SK-N-SH (cell line): ENCODE results near the gene SLC13A4.

Experiments used
- CHD2 ChIP-seq: fragments of 150-350 bp; IDR thresholded peaks from 2 replicates; pipeline ENCODE4 v1.6.1; 2018; ENCODE audit warnings: low read length; ENCODE audit not compliant: partially characterized antibody
- CTCF ChIP-seq: fragments of 200-600 bp; sonication (generic); IDR thresholded peaks from 2 replicates; pipeline ENCODE4 v1.6.1; 2017; ENCODE audit warnings: antibody characterized with exemption, mild to moderate bottlenecking, moderate library complexity
- GABPA ChIP-seq: IDR thresholded peaks from 2 replicates; pipeline ENCODE4 v1.4.0; 2012; ENCODE audit warnings: low read depth, mild to moderate bottlenecking
- MAX ChIP-seq: IDR thresholded peaks from 2 replicates; pipeline ENCODE4 v1.4.0; 2012; ENCODE audit warnings: low read depth
- MEF2A ChIP-seq: IDR thresholded peaks from 2 replicates; pipeline ENCODE4 v1.4.0; 2012; ENCODE audit warnings: low read depth, borderline replicate concordance
- NFIC ChIP-seq: IDR thresholded peaks from 2 replicates; pipeline ENCODE4 v1.4.0; 2012; ENCODE audit warnings: borderline replicate concordance
- POLR2AphosphoS5 ChIP-seq: IDR thresholded peaks from 2 replicates; pipeline ENCODE4 v1.6.1; 2012; ENCODE audit warnings: low read depth, low read length
- RFX5 ChIP-seq: IDR thresholded peaks from 2 replicates; pipeline ENCODE4 v1.6.1; 2012; ENCODE audit warnings: mild to moderate bottlenecking, improper control_type of control experiment, low read length
- SMC3 ChIP-seq: IDR thresholded peaks from 2 replicates; pipeline ENCODE4 v1.6.1; 2012; ENCODE audit warnings: low read depth, low read length, improper control_type of control experiment
- TAF1 ChIP-seq: IDR thresholded peaks from 2 replicates; pipeline ENCODE4 v1.6.1; 2012; ENCODE audit warnings: low read depth, mild to moderate bottlenecking, low read length, moderate library complexity, borderline replicate concordance
- TF ChIP-seq, protein P1 (sequence below): IDR thresholded peaks from 2 replicates; pipeline ENCODE4; 2012

DNA sequence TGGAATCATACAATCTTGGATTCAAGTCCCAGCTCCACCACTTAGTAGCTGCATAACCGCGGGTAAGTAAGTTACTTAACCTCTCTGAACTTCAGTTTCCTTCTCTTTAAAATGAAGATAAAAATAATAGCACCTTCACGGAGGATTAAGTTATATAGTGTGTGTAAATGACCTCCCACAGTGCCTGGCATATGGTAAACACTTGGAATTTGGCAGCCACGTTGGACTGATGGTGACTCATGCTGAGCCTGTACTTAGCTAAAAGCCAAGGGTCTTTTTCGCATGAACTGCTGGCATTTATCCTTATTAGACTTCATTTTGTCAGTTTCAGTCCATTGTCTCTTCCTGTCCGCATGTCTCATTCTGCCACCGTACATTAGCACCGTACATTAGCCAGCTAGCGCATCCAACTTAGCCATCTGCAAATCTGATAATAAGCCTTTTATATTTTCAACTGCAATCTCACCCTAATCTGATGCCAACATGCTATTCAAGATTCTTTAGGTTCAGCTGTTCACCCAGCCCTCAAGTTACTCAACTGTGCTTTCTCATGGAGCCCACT is 11.2 kb downstream of the SLC13A4 start:
- TF ChIP-seq MAX (peak; percentile 87), CTCF (no peak), POLR2AphosphoS5 (peak; percentile 73), MEF2A (peak; percentile 27; the same call in 1 of the 2 replicates), CHD2 (peak; percentile 47), NFIC (peak; percentile 96), RFX5 (no peak), GABPA (0 out of 2 replicates have a peak, but pooled peaks have one; percentile 23), TAF1 (peak; percentile 33; the same call in 1 of the 2 replicates), SMC3 (no peak)
- TF ChIP-seq, protein P1, sequence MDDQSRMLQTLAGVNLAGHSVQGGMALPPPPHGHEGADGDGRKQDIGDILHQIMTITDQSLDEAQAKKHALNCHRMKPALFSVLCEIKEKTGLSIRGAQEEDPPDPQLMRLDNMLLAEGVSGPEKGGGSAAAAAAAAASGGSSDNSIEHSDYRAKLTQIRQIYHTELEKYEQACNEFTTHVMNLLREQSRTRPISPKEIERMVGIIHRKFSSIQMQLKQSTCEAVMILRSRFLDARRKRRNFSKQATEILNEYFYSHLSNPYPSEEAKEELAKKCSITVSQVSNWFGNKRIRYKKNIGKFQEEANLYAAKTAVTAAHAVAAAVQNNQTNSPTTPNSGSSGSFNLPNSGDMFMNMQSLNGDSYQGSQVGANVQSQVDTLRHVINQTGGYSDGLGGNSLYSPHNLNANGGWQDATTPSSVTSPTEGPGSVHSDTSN = peak; percentile 90
